GM19023 (cell line): ENCODE measurements around the gene NIPBL.
"Not testable (repeated sequence)": the region's sequence is repeated elsewhere in the genome, so short reads cannot be mapped to it uniquely, and the experiment has no call there.

Experiments
- ATAC-seq: cut with Tn5 transposase; IDR thresholded peaks from one replicate; pipeline ENCODE4 v1.9.1; 2021; ENCODE audit warnings: mild to moderate bottlenecking, moderate library complexity; ENCODE audit not compliant: unreplicated experiment

NIPBL gene

GRCh38 chr5:36901856-36902255, 25.3 kb downstream of the NIPBL start:
- no peak for ATAC-seq

DNA sequence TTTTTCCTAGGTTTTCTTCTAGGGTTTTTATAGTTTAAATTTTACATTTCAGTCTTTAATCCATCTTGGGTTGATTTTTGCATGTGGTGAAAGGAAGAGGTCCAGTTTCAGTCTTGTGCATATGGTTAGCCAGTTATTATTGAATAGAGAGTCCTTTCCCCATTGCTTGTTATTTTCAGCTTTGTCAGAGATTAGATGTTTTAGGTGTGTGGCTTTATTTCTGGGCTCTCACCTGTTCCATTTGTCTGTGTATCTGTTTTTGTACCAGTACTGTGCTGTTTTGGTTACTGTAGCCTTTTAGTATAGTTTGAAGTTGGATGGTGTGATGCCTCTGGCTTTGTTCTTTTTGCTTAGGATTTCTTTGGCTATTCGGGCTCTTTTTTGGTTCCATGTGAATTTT, 25.8 kb downstream of the NIPBL start:
- ATAC-seq = no peak

DNA sequence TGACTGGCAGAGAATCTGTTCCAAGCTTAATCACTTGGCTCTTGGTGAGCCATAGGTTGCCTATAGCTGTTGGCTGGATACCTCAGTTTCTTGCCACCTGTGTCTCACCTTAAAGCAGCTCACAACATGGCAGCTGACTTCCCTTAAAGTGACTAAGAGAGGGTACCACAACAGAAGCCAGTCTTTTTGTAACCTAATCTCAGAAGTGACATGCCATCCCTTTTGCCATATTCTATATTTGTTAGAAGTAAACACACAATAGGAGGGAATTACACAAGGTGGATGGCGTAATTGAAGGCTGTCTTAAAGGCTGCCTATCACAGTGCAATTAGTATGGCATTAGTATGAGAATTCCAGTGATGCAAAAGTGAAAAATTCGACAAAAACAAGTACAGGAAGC, 28.1 kb downstream of the NIPBL start:
- no peak for ATAC-seq

DNA sequence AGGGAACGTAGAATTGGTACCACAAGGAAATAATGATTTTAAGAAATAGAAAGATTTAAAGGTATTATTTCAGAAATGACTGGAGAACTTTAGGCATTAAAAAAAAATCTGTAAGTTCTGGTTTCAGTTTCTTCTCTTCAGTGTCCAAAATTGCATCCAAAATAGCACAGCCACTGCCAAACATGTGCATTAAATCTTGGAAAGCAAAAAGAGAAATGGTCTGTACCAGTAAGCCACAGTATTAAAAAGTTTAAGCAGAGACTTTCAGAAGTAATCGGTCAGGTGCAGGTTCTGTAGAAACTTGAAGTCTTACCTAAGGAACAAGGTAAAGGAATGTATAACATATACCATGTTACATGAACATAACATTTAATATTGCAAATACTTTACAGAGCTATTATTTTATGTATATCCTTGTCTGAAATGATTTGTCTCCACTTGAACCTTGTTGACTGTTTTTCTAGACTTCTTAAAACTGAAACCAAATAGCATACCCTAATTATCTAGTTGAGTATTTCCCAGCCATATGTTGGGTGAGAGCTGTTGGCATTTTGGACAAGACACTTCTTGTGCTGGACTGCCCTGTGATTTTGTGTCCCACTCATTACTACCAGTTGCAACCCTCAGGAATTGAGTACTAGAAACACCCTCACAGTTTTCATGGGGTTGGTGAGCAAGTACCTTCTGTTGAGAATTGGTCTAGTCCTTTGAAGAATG, 32.1 kb downstream of the NIPBL start:
- no peak for ATAC-seq

GRCh38 chr5:36915653-36916052, 39.1 kb downstream of the NIPBL start:
- ATAC-seq = no peak

GRCh38 chr5:36916614-36917013, 40.0 kb downstream of the NIPBL start:
- not testable (repeated sequence) for ATAC-seq

DNA sequence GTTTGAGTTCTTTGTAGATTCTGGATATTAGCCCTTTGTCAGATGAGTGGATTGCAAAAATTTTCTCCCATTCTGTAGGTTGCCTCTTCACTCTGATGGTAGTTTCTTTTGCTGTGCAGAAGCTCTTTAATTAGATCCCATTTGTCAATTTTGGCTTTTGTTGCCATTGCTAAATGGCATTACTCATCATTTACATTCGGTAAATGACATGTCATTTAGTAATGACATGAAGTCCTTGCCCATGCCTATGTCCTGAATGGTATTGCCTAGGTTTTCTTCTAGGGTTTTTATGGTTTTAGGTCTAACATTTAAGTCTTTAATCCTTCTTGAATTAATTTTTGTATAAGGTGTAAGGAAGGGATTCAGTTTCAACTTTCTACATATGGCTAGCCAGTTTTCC, 40.8 kb downstream of the NIPBL start:
- not testable (repeated sequence) for ATAC-seq

- no peak for ATAC-seq
These were observed 42.7 kb downstream of the NIPBL start for GRCh38 chr5:36919238-36919637.

DNA sequence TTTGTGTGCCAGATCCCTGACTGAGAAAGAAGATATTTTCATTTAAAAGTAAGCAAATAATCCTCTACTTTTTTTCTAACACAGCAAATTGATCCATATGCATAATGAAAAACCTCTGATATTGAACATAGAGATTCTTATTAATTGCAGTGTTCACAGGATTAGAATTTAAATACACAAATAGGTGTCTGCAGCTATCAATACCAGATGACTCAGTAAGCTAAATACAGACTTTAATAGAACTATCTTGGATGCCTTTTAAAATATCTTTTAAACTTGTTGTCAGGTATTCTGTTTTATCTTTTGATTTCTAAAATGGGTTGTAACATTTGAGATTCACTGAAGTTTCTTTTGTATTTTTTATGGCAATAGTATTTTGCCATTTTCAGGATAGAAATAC, 43.1 kb downstream of the NIPBL start:
- no peak for ATAC-seq

DNA sequence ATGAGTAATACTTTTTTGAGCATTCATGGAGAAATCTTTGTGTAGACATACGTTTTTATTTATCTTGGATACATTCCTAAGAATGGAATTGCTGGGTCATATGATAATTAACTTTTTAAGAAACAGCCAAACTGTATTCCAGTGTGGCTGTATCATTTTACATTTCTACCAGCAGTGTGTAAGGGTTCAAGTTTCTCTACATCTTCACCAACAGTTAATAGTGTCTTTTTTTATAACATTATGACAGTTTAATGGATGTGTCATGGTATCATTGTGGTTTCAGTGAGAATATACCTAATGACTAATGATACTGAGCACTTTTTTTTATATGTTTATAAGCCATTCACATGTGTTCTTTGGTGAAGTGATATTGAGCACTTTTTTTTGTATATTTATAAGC, 52.4 kb downstream of the NIPBL start:
- ATAC-seq = no peak

- ATAC-seq = no peak
These were observed 52.9 kb downstream of the NIPBL start for GRCh38 chr5:36929438-36929837.

- no peak for ATAC-seq
These were observed 55.5 kb downstream of the NIPBL start for GRCh38 chr5:36932056-36932455.

- ATAC-seq = no peak
These were observed 56.1 kb downstream of the NIPBL start for GRCh38 chr5:36932699-36933098.

GRCh38 chr5:36934740-36935356, 58.3 kb downstream of the NIPBL start:
- no peak for ATAC-seq

DNA sequence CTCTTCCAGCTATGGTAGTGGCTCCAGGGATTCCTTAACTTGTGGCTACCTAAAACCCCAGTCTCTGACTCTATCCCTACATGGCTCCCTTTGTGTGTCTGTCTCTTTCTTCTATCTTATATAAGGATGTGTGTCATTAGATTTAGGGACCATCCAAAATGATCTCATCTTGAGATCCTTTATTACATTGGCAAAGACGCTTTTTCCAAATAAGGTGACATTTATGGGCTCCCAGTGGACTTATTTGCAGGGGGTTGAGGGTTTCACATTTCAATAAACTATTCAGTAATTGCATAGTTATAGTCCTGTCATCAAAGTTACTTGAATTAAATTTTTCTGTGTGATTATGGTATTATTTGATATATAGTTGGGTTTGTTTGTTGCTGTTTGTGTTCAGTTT, 59.2 kb downstream of the NIPBL start:
- ATAC-seq = no peak

DNA sequence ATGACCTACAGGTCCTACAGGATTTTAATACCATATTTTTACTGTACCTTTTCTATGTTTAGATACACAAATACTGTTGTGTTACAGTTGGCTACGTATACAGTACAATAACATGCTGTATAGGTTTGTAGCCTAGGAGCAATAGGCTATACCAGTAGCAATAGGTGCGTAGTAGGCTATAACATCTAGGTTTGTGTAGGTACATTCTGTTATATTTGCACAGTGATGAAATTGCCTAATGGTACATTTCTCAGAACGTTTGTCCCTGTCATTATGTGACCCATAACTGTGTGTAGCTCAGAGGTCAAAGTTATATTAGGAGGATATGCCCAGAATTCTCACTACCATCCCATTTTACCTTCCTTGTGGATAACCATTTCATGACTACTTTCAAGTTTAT, 59.7 kb downstream of the NIPBL start:
- no peak for ATAC-seq

GRCh38 chr5:36938129-36938528, 61.6 kb downstream of the NIPBL start:
- ATAC-seq = no peak

DNA sequence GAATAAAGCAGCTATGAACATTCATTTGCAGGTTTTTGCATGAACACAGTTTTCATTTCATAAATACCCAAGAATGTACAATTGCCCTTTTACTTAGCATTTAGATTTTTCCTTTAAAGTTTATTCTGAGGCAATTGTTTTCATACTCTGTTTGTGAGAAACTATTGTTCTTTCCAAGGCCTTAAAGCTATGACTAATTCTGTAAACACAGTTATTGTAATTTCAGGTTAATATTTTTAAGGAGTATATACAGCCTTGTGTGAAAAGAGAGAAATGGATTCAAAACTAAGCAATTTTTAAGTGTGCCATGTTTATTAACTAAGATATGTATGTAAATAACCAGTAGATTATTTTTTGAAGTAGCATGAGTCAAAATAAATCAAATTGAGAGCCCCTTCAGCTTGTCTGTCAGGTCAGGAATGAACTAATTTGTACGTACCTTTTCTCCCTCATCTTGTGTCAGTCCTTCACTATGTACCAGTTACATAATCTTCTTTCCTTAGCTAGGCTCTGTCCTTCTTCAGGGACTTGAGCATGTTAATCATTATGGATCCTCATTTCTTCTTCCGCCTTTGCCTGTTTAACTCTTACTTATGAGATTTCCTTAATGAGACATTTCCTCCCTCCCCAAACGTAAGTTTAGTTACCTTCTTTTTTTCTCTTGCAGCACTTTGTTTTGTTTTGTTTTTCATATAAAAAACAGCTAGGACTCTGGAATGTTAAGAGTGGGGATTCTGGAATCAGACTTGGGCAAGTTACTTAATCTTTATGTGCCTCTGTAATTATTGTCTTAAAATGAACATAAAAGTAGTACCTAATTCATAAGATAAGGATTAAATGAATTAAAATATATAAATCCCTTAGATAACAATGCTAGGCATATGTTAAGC, 63.6 kb downstream of the NIPBL start:
- ATAC-seq = no peak

DNA sequence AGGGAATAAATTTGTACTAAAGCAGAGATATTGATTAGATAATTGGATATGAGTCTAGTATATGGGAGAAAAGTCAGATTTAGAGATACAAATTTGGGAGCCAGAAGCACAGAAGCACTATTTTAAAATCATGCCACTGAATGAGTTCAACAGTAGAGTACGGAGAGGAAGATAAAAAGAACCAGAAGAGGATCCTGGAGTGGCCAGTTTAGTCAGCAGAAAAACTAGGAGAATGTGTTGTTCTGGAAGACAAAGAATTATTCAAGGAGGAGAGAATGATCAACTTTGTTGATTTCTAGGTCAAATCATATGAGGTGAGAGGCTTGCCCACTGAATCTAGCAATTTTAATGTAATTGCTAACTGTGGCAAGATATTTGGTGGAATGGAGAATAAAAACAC, 67.0 kb downstream of the NIPBL start:
- no peak for ATAC-seq

- no peak for ATAC-seq
These were observed 67.5 kb downstream of the NIPBL start for GRCh38 chr5:36944024-36944423.

GRCh38 chr5:36944607-36945225, 68.1 kb downstream of the NIPBL start:
- no peak for ATAC-seq
